Esophagus squamous epithelium (tissue), 4 donors: ENCODE measurements around the gene CACNA1B.

Experiments
- CTCF ChIP-seq, 6 experiments: fragments of 450-650 bp in 4 of 6; fragments of 200-600 bp in 2 of 6; sonication (generic) in 2 of 6; IDR thresholded peaks; one replicate each; pipeline ENCODE4 v1.5.1; 2016 to 2019; ENCODE audit warnings: antibody characterized with exemption in 6 of 6, mild to moderate bottlenecking in 4 of 6, moderate library complexity in 4 of 6
- POLR2A ChIP-seq, 4 donors: fragments of 450-650 bp; IDR thresholded peaks; one replicate each; pipeline ENCODE4 v1.6.1; 2017; ENCODE audit warnings: antibody characterized with exemption in 4 of 4, mild to moderate bottlenecking in 4 of 4, moderate library complexity in 3 of 4

GRCh38 chr9:138052322-138052615 is 174.7 kb downstream of the CACNA1B start:
- TF ChIP-seq CTCF (IDR thresholded peaks at IDR 0.05) = no peak
- TF ChIP-seq POLR2A (IDR thresholded peaks at IDR 0.05) = no peak
